Activated CD8-positive, alpha-beta memory T cell treated with anti-CD3 and anti-CD28 coated beads, Interleukin-2, amount 10 ng/mL, durations not matched to agents 7 days and 5 days (primary cell): ENCODE results near the gene OGDH. TPM values are rescaled to one million over a fixed set of nuclear protein-coding genes. Genes with fewer than 3 reads are reported as not detected.
A peak's percentile ranks its signal among the peaks of the same experiment; 100 is the strongest.
"Not testable (repeated sequence)": the region's sequence is repeated elsewhere in the genome, so short reads cannot be mapped to it uniquely, and the experiment has no call there.

ENCODE experiments used
- ATAC-seq: fragments of 150-1000 bp; cut with Tn5 transposase; one replicate; pipeline ENCODE4 v1.10.0; 2021; ENCODE audit warnings: moderate library complexity
- CTCF ChIA-PET: fragments of 350-600 bp; sonication (Branson Sonifier 250); formaldehyde crosslinking; loops from one replicate; lab custom pipeline; 2021; ENCODE audit warnings: antibody characterized with exemption; lab: Charles Lee
- DNase-seq: peaks from one replicate; pipeline ENCODE4 v3.0.0-alpha.2; 2020
- H3K27ac Mint-ChIP-seq: one replicate; pipeline ENCODE4 v1.8.0; 2021; ENCODE audit warnings: mild to moderate bottlenecking, mixed read lengths
- H3K27me3 Mint-ChIP-seq: one replicate; pipeline ENCODE4 v1.8.0; 2021; ENCODE audit warnings: mixed read lengths
- H3K36me3 Mint-ChIP-seq: one replicate; pipeline ENCODE4 v1.8.0; 2021; ENCODE audit warnings: mild to moderate bottlenecking, mixed read lengths
- H3K4me1 Mint-ChIP-seq: one replicate; pipeline ENCODE4 v1.8.0; 2021; ENCODE audit warnings: mixed read lengths
- H3K4me3 Mint-ChIP-seq: one replicate; pipeline ENCODE4 v1.8.0; 2021; ENCODE audit warnings: mild to moderate bottlenecking, moderate library complexity, mixed read lengths
- H3K9me3 Mint-ChIP-seq: one replicate; pipeline ENCODE4 v1.8.0; 2022; ENCODE audit warnings: low read depth, mixed read lengths
- total RNA-seq, 2 experiments: library from RNA; stranded (reverse); gene quantifications; one replicate each; pipeline ENCODE4 v1.2.3, GENCODE V29; 2021

OGDH gene
- total RNA-seq, 2 experiments from 2014 or later = 134 to 136 TPM

DNA sequence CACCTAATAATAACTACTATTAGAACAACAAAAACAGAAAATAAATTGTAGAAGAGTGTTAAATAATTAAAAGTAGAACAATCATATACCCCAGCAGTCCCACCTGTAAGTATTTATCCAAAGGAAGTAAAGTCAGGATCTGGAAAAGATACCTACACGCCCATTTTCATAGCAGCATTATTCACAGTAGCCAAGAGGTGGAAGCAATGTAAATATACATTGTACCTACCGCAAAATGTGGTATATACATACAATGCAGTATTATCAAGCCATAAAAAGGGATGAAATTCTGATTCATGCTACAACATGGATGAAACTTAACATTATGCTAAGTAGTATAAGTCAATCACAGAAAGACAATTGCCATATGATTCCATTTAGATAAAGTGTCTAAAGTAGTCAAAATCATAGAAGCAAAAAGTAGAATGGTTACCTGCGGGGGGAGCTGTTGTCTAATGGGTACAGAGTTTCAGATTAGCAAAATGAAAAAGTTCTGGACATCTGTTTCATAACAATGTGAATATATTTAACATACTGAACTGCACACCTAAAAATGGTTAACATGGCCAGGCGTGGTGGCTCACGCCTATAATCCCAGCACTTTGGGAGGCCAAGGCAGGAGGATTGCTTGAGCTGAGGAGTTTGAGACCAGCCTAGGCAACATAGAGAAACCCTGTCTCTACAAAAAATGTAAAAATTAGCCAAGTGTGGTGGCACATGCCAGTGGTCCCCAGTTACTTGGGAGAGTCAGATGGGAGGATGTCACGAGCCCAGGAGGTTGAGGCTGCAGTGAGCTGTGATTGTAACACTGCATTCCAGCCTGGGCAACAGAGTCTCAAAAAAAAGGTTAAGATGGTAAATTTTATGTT lies 18.4 kb upstream of the OGDH start:
- DNase-seq = peak; percentile 79
- H3K4me1 Mint-ChIP-seq = peaks cover 13% of the 10 kb centered on the region
- peaks cover under 1% of the 10 kb centered on the region for H3K27me3 Mint-ChIP-seq
- no peak overlapping the region for H3K4me3 Mint-ChIP-seq
- peak; percentile 85 for ATAC-seq
- H3K9me3 Mint-ChIP-seq = no peaks in the 10 kb centered on the region
- no peaks in the 10 kb centered on the region for H3K36me3 Mint-ChIP-seq
- no peak overlapping the region for H3K27ac Mint-ChIP-seq
- CTCF ChIA-PET = interaction anchor here (0.7 to 1.7 kb wide), 12 partner anchors 11 to 547 kb away, joined by 3 to 9 read pairs (median 4); partner anchors contain the start of genes H2AZ2 and OGDH

DNA sequence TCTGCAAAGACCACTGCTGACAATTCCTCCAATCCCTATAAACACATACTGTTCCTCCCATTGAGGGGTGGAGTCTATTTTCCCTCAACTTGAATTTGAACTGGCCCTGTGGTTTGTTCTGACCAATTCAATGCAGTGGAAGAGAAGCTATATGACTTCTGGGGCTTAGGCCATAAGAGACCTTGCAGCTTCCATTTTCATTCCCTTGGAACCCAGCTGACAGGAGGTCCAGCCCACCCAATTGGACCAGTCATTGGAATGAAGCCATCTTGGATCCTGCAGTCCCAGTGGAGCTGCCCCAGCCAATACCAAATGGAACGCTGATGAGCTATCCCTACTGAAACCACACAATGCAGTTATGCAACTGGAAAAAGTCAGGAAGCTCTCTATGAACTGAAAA lies 15.5 kb upstream of the OGDH start:
- H3K27me3 Mint-ChIP-seq = peaks cover 5% of the 10 kb centered on the region
- ATAC-seq = no peak
- DNase-seq = no peak
- H3K4me3 Mint-ChIP-seq = no peak overlapping the region
- H3K9me3 Mint-ChIP-seq = no peaks in the 10 kb centered on the region
- H3K36me3 Mint-ChIP-seq = no peaks in the 10 kb centered on the region
- H3K4me1 Mint-ChIP-seq = peaks cover 9% of the 10 kb centered on the region
- CTCF ChIA-PET = interaction anchor here (1.3 to 1.9 kb wide), 3 partner anchors 9 to 17 kb away, joined by 3 to 7 read pairs (median 7); partner anchors contain the start of genes OGDH and TMED4
- H3K27ac Mint-ChIP-seq = no peak overlapping the region

DNA sequence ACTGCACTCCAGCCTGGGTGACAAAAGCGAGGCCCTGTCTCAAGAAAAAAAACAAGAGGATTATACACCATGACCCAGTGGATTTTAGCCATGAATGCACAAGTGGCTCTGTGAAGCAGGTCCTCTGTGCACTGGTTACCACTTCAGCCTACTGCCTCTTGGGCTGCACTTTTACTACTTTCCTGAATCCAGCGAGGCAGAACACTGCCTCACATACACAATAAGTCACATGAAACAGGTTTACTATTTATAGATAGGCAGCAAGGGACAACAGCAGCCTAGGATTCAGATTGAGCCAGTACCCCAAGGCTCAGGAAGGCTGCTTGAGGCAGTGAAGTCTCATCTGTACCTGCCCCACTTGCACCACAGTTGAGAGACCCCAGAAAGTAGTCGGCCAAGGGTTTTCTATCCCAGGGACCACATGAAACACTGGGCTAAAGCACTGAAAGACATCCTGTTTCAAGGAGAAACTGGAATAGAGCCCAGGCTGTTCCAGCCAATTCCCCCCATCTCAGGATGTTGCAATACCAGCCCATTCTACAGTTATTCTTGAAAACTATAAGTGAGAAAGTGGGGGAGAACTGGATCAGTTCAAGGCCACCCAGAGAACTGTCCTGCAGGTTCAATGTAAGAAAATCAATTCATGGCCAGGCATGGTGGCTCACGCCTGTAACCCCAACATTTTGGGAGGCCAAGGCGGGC lies 10.3 kb upstream of the OGDH start:
- ATAC-seq (no peak), DNase-seq (no peak)
- H3K27ac Mint-ChIP-seq = no peak overlapping the region
- no peaks in the 10 kb centered on the region for H3K9me3 Mint-ChIP-seq
- H3K36me3 Mint-ChIP-seq = no peaks in the 10 kb centered on the region
- CTCF ChIA-PET = interaction anchor here (0.9 to 1.4 kb wide), 2 partner anchors 140 to 172 kb away, joined by 3 read pairs; no protein-coding TSS in a partner anchor
- H3K4me3 Mint-ChIP-seq = no peak overlapping the region
- H3K4me1 Mint-ChIP-seq = no peaks in the 10 kb centered on the region
- H3K27me3 Mint-ChIP-seq = peaks cover 5% of the 10 kb centered on the region

DNA sequence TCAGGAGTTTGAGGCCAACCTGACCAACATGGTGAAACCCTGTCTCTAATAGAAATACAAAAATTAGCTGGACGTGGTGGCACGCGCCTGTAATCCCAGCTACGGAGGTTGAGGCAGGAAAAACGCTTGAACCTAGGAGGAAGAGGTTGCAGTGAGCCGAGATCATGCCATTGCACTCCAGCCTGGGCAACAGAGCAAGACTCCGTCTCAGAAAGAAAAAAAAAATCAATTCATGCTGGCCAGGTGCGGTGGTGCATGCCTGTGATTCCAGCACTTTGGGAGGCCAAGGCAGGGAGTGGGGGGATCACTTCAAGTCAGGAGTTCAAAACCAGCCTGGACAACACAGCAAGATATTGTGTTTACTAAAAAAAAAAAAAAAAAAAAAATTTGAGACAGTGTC lies 9.2 kb upstream of the OGDH start:
- H3K4me3 Mint-ChIP-seq, ATAC-seq, H3K27me3 Mint-ChIP-seq, H3K36me3 Mint-ChIP-seq, H3K27ac Mint-ChIP-seq, DNase-seq, H3K9me3 Mint-ChIP-seq, CTCF ChIA-PET, H3K4me1 Mint-ChIP-seq: not testable (repeated sequence)

DNA sequence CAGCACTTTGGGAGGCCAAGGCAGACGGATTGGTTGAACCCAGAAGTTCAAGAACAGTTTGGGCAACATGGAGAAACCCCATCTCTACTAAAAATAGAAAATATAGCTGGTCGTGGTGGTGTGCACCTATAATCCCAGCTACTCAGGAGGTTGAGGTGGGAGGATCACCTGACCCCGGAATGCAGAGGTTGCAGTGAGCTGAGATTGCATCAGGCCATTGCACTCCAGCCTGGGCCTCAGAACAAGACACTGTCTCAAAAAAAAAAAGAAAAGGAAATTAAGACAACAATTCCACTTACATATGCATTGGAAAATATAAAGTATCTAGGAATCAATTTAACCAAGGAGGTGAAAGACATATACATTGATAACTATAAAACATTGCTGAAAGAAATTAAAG lies 7.2 kb upstream of the OGDH start:
- Mint-ChIP-seq H3K27ac (no peak overlapping the region), H3K4me3 (no peak overlapping the region), H3K9me3 (no peaks in the 10 kb centered on the region), H3K36me3 (no peaks in the 10 kb centered on the region), H3K4me1 (peaks cover 2% of the 10 kb centered on the region), H3K27me3 (peaks cover 10% of the 10 kb centered on the region)
- CTCF ChIA-PET = interaction anchor here (2.1 kb wide), 1 partner anchor 11 kb away, joined by 4 read pairs; no protein-coding TSS in a partner anchor
- no peak for DNase-seq
- no peak for ATAC-seq

DNA sequence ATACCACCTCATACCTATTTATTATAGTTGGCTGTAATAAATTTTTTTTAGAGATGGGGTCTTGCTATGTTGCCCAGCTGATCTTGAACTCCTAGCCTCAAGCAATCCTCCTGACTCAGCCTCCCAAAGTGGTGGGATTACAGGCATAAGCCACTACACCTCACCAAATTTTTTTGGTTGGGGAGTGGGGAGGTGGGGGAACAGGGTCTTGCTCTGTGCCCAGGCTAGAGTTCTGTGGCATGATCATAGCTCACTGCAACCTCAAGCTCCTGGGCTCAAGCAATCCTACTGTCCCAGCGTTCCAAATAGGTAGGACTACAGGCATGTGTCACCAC lies 3.9 kb upstream of the OGDH start:
- Mint-ChIP-seq H3K9me3 (no peaks in the 10 kb centered on the region), H3K36me3 (peaks cover 7% of the 10 kb centered on the region), H3K27me3 (peaks cover 8% of the 10 kb centered on the region), H3K27ac (no peak overlapping the region), H3K4me1 (peaks cover 21% of the 10 kb centered on the region), H3K4me3 (no peak overlapping the region)
- DNase-seq = no peak
- CTCF ChIA-PET = no interaction called here
- no peak for ATAC-seq

DNA sequence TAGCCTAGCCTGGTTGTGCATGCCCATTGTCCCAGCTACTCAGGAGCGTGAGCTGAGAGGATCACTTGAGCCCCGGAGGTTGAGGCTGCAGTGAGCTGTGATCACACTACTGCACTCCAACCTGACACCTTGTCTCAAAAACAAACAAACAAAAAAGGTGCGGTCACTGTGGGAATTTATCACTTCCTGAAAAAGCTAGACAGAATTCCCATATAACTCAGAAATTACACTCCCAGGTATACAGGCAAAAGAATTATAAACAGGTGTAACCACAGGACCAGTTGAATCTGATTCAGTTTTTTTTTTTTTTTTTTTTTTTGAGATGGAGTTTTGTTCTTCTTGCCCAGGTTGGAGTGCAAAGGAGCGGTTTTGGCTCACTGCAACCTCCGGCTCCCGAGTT lies 3.2 kb upstream of the OGDH start:
- ATAC-seq (no peak), DNase-seq (no peak)
- H3K4me3 Mint-ChIP-seq = no peak overlapping the region
- H3K27me3 Mint-ChIP-seq = peaks cover 8% of the 10 kb centered on the region
- H3K9me3 Mint-ChIP-seq = no peaks in the 10 kb centered on the region
- peaks cover 10% of the 10 kb centered on the region for H3K36me3 Mint-ChIP-seq
- peaks cover 26% of the 10 kb centered on the region for H3K4me1 Mint-ChIP-seq
- CTCF ChIA-PET = no interaction called here
- H3K27ac Mint-ChIP-seq = no peak overlapping the region

DNA sequence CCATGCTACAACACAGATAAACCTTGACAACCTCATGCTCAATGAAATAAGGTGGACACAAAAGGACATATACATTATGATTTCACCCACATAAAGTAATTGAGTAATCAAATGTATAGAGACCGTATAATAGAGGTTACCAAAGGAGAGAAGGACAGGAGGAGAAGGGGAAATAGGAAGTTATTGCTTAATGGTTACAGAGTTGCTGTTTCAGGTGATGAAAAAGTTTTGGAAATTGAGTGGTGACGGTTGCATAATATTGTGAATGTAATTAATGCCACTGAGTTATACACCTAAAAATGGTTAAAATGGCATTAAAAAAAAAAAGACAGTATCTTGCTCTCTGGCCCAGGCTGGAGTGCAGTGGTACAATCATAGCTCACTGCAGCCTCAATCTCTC lies 1.5 kb upstream of the OGDH start:
- ATAC-seq = no peak
- CTCF ChIA-PET = interaction anchor here (0.7 to 1.7 kb wide), 2 partner anchors 13 to 27 kb away, joined by 3 read pairs; no protein-coding TSS in a partner anchor
- no peak for DNase-seq
- Mint-ChIP-seq H3K27ac (no peak overlapping the region), H3K9me3 (no peaks in the 10 kb centered on the region), H3K36me3 (peaks cover 15% of the 10 kb centered on the region), H3K4me1 (peaks cover 42% of the 10 kb centered on the region), H3K4me3 (peak overlapping the region; percentile 21), H3K27me3 (peaks cover 8% of the 10 kb centered on the region)

DNA sequence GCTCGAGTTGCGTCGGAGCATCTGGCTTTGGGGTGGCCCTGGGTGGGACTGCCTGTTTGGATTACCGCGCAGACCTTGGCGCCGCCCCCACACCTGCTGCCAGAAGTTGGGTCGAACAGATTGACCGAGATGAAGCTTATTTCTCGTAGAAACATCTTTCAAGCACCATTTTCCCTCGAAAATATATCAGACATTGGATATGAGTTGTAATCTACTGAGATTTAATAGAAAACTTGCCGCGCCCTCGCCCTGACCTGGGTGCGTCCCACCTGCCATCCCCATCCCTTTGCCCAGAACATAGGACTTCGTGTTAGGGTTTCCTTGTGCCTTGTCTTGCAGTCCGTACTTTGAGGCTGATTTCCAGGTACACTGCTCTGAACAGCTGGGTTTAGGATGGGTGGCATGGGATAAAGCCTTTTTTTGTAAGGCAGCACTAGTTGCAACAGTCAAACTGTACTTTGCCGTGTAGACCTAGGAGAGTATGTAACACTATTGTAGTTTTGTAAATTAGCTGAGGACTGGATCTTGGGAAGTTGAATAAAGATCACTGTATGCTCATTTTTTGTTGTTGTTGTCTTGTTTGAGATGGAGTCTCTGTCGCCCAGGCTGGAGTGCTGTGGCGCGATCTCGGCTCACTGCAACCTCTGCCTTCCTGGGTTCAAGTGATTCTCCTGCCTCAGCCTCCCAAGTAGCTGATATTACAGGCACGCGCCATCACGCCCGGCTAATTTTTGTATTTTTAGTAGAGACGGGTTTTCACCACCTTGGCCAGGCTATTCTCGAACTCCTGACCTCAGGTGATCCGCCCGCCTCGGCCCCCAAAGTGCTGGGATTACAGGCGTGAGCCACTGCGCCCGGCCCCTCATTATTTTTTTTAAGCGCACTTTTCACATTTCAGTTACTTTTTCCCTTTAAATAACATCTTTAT lies 978 bp downstream of the OGDH start:
- CTCF ChIA-PET = interaction anchor here (0.8 to 3.3 kb wide), 14 partner anchors 10 to 274 kb away, joined by 3 to 20 read pairs (median 4); partner anchors contain the start of gene H2AZ2
- ATAC-seq = no peak
- Mint-ChIP-seq H3K4me1 (peaks cover 54% of the 10 kb centered on the region), H3K27me3 (peaks cover 5% of the 10 kb centered on the region), H3K27ac (peak overlapping the region; percentile 99), H3K4me3 (peak overlapping the region; percentile 99), H3K36me3 (peaks cover 19% of the 10 kb centered on the region), H3K9me3 (no peaks in the 10 kb centered on the region)
- DNase-seq = no peak

DNA sequence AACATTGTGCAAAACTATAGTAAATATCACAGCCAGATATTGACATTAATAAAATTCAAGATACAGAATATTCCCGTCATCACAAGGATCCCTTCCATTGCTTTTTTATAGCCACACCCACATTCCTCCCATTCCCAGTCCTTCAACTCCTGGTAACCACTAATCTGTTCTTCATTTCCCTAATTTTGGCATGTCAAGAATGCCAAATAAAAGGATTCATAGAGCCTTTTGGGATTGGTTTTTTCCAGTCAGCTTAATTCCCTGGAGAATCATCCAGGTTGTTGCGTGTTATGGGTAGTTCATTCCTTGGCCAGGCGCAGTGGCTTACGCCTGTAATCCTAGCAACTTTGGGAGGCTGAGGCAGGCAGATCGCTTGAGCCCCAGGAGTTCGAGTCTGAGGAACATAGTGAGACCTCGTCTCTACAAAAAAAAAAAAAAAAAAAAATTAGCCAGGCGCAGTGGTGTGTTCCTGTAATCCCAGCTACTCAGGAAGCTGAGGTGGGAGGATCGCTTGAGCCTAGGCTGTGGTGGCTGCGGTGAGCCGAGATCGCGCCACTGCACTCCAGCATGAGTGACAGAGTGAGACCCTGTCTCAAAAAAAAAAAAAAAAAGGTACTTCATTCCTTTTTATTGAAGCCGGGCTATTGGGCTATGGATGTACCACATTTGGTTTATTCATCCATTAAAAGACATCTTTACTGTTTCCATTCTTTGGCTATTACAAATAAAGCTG lies 2.7 kb downstream of the OGDH start:
- Mint-ChIP-seq H3K27ac (peak overlapping the region; percentile 46), H3K4me3 (peak overlapping the region; percentile 47), H3K4me1 (peaks cover 57% of the 10 kb centered on the region), H3K9me3 (no peaks in the 10 kb centered on the region), H3K27me3 (peaks cover under 1% of the 10 kb centered on the region), H3K36me3 (peaks cover 20% of the 10 kb centered on the region)
- ATAC-seq (no peak), DNase-seq (peak; percentile 59)
- CTCF ChIA-PET = interaction anchor here (1.3 to 1.8 kb wide), 3 partner anchors 14 to 25 kb away, joined by 3 to 8 read pairs (median 4); no protein-coding TSS in a partner anchor

DNA sequence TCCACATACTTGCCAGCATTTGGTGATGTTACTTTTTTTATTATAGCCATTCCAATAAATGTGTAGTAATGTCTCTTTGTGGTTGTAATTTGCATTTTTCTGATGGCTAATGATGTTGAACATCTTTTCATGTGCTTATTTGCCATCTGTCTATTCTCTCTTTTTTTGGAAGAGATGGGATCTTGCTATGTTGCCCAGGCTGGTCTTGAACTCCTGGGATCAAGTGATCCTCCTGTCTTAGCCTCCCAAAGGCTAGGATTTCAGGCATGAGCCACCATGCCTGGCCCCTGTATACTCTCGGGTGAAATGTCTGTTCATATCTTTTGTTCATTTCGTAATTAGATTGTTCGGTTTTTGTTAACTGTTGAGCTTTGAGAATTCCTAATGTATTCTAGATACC lies 3.4 kb downstream of the OGDH start:
- peak overlapping the region; percentile 56 for H3K27ac Mint-ChIP-seq
- no peak overlapping the region for H3K4me3 Mint-ChIP-seq
- DNase-seq (no peak), ATAC-seq (no peak)
- peaks cover 24% of the 10 kb centered on the region for H3K36me3 Mint-ChIP-seq
- CTCF ChIA-PET = interaction anchor here (0.6 to 1.8 kb wide), 4 partner anchors 13 to 81 kb away, joined by 3 to 8 read pairs (median 4); no protein-coding TSS in a partner anchor
- H3K4me1 Mint-ChIP-seq = peaks cover 62% of the 10 kb centered on the region
- H3K9me3 Mint-ChIP-seq = no peaks in the 10 kb centered on the region
- H3K27me3 Mint-ChIP-seq = no peaks in the 10 kb centered on the region

DNA sequence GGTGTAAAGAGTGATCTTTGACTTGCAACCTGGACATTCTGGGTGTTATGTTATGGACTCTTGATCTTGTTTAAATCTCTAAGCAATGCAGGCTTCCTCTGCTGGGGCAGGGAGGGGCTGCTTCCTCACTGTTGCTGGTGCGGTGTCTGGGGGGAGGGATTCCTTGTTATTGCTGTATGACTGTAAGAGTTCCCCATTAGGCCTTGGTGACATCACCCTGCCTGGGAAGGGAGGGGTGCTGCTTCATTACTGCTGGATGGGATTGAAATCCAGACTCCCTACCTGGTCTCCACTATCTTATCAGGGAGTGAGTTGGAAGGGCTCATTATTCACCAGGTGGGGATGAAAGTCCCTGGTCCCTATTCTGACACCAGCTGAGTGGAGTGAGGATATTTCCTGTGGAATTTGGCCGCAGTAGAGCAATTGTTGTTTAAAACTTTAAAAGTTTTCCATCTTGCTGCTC lies 8.8 kb downstream of the OGDH start:
- peak overlapping the region; percentile 62 for H3K27ac Mint-ChIP-seq
- H3K9me3 Mint-ChIP-seq = no peaks in the 10 kb centered on the region
- peaks cover 65% of the 10 kb centered on the region for H3K4me1 Mint-ChIP-seq
- peak; percentile 51 for DNase-seq
- CTCF ChIA-PET = interaction anchor here (2.5 to 4.5 kb wide), 2 partner anchors 7 to 8 kb away, joined by 6 to 20 read pairs; partner anchors contain the start of gene OGDH
- H3K27me3 Mint-ChIP-seq = no peaks in the 10 kb centered on the region
- no peak overlapping the region for H3K4me3 Mint-ChIP-seq
- no peak for ATAC-seq
- peaks cover 26% of the 10 kb centered on the region for H3K36me3 Mint-ChIP-seq
